GM18951 (cell line): Measurements from ENCODE around the gene TRIM59.

Experiments used
- POLR2A ChIP-seq: IDR thresholded peaks from 4 replicates; pipeline ENCODE4 v1.6.1; 2011; ENCODE audit warnings: mild to moderate bottlenecking; ENCODE audit not compliant: insufficient read length, insufficient read depth; ENCODE audit errors: extremely low read depth
- in situ Hi-C: fragments of 300-500 bp; cut with MboI; formaldehyde crosslinking; loops from one replicate; pipeline ENCODE4 v1.12.0; 2022; ENCODE audit warnings: low sequenced_read_pairs, mixed read lengths, inconsistent platforms; ENCODE audit not compliant: unreplicated experiment

TRIM59 gene, protein sequence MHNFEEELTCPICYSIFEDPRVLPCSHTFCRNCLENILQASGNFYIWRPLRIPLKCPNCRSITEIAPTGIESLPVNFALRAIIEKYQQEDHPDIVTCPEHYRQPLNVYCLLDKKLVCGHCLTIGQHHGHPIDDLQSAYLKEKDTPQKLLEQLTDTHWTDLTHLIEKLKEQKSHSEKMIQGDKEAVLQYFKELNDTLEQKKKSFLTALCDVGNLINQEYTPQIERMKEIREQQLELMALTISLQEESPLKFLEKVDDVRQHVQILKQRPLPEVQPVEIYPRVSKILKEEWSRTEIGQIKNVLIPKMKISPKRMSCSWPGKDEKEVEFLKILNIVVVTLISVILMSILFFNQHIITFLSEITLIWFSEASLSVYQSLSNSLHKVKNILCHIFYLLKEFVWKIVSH

DNA sequence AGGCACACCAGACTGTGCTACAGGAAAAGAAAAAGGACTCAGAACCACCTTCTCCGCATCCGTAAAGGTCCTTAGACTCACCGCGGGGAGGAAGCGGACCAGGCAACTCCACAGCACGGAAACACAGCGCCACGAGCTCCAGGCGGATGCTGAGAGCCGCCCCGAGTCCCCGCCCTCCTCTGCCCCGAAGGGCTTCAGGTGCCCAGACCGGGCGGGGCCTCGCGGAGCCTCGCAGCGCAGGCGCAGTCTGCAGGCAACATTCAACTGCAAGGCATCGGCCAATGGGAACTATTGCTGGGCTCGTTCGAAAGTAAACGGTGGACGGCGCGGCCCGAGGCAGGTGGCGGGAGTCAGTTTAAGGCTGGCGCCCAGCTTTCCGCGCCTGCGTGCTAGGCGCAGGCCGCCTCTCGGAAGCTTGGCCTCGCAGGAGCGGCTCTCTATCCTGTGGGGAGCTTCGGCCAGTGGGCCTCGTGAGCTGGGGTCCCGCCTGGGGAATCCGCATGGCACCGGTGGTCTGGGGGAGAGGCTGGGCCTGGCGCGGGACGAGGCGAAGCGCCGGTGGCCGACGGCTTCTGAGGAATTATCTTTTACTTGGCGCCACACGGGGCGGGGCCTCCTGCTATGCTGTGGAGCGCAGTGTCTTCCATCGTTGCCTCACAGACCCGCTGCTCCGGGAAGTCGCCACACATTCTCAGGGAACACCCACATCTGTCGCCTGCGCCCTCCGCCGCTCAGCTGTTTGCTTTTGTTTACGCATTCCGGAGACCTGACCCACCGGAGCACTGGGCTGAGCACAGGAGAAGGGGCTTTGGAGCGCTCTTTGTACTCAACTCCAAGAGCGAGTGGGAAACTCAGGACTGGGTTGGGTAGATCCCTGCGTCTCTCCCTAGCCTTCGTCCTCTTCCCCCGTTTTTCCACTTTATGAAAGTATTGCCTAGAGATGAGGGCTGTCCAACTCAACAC lies at the start of gene TRIM59:
Gene TRIM59, minus strand, starts transcription at position 151 of the 963 bp plus-strand sequence. CDS start 10,603 bp downstream, outside the sequence.
- in situ Hi-C loops, result no loop called here
- peak; percentile 91 for TF ChIP-seq POLR2A

DNA sequence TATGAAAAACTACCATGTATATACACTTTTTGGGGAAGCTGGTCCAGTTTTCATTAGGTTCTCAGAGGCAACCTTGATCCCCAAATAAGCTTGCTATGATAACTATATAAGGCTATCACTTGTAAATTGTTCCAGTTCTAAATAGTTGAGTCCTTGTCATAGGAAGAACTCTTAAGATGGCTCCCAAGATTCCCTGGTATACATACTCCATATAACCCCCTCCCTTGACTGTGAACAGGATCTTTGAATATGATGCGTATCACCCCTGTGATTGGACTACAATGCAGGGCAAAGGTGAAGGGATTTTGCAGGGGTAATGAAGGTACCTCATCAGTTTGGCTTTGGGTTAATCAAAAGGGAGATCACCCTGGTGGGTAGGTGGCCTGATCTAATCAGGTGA lies 48.6 kb upstream of the TRIM59 start:
- in situ Hi-C loops, result no loop called here
- TF ChIP-seq POLR2A, result no peak

DNA sequence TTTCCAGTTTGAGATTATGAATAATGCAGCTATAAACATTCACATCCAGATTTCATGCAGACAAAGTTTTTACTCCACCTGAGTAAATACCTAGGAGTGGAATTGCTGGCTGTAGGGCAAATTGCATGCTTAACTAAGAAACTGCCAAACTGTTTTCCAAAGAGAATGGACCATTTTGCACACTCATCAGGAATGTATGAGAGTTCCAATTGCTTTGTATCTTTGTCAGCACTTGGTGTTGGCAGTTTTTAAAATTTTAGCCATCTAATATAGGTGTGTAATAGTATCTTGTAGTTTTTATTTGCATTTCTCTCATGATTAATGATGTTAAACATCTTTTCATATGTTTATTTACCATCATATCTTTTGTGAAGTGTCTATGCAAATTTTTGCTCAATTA lies 40.6 kb upstream of the TRIM59 start:
- no peak for TF ChIP-seq POLR2A
- in situ Hi-C loops, result no loop called here

DNA sequence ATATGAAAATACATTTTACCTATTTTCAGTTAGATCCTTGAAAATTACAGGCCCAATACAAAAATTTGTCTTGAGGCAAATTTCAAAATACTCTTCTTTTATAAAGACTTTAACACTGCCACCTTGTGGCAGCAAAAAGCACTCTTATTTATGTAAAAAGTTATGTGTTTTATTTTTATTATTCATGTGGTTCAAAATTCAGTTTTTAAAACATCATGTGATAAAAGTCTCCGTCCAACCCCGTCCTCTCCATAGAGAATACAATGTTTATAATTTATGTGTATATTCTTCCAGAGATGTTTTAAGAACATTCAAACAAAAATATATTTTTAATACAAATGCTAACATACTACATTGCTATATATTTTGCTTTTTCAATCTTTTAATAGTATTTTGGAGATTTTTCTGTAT lies 36.9 kb upstream of the TRIM59 start:
- TF ChIP-seq POLR2A, result no peak
- in situ Hi-C loops, result no loop called here

DNA sequence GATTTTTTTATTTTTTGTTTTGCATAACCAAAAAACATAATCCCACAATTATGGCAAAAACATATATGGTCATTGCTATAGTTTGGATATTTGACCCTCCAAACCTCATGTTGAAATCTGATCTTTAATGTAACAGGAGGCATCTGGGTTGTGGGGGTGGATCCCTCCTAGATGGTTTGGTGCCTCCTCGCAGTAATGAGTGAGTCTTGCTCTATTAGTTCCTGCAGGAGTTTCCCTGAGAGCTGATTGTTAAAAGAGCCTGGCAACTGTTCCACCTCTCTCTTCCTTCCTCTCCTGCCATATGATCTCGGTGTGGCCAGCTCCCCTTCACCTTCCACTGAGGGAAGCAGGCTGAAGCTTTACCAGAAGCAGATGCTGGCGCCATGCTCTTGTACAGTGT lies 33.2 kb upstream of the TRIM59 start:
- TF ChIP-seq POLR2A, result no peak
- in situ Hi-C loops, result no loop called here

DNA sequence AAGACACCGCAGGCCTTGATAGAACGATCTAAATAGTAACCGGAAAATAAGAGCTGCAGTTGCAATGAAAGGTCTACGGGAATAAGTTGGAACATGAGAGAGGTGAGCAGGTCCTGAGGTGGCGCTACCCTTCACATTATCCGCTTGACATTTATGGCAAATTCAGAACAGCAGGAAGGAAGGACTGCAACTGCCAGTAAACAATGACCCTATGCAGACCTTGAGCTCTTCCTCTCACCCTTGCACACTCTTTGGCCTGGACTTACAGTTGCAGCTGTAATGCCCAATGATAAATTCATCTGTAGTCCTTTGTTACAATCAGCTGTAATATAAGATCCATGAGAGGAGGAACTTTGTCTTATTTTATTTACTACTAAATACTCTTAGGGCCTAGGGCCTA lies 32.3 kb upstream of the TRIM59 start:
- in situ Hi-C loops, result no loop called here
- no peak for TF ChIP-seq POLR2A

DNA sequence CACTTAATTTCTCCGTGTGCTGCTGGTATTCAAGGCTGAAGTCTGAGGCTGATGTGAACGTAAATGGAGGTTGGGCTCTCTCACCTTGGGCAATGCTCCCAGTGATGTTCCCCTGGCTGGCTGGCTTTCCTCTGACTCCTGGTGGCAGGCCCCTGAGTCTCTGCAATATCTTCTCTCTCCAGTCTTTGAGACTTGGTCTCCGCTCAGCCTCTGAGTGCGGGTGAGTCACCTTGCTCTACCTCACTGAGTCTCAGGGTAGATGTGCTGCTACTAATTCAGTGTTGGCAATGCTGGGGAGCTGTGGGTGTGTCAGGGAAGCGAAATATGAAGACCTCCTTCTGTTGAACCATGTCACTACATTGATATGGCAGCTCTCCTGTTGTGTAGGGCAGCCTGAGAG lies 31.3 kb upstream of the TRIM59 start:
- in situ Hi-C loops, result no loop called here
- no peak for TF ChIP-seq POLR2A

DNA sequence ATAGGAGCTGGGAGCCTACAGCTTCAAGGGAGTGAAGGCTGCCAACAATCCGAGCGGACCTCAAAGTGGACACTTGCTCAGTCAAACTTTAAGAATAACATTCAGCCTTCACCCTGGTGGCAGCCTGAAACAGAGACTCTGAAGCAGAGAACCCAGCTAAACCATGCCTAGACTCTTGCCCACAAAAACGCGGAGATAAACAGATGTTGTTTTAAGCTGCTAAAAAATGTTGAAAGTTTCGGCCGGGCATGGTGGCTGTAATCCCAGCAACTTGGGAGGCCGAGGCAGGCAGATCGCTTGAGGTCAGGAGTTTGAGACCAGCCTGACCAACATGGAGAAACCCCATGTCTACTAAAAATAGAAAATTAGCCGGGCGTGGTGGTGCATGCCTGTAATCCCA lies 29.8 kb upstream of the TRIM59 start:
- no peak for TF ChIP-seq POLR2A
- in situ Hi-C loops, result no loop called here

DNA sequence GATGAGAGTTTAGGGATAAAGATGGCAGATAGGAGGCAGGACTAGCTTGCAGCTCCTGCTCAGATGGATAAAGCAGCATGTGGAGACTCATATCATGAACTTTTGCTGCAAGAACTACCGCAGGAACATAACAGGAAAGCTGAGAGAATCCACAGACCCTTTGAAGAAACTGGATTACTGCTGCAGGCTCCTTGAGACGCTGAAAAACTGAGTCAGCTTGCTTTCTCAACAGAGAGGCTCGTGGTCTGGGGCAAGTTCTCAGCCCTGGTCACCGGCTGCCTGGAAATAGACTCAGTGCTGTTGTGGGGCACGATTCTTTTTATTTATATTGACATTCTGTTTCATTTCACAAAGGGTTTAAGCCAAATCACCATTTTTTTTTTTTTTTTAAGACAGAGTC lies 28.8 kb upstream of the TRIM59 start:
- in situ Hi-C loops, result no loop called here
- TF ChIP-seq POLR2A, result no peak

DNA sequence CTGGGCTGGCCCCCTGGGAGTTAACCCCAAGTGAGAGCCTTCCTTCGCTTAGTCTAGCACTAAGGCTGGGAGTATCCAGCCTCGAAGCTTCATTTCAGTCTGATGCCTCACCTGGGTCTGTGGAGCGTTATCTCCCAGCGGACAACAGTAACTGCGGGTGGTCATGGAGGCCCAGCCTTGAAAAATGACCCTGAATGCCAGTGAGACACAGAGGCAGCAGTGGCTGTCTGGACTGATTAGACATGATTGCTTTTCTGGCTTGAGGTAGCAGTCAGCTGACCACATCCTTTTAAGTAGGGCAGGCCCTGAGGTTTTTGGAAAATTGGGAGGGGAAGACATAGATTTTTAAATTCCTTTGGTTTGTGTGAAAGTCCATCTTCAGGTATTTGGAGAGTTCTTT lies 28.2 kb upstream of the TRIM59 start:
- no peak for TF ChIP-seq POLR2A
- in situ Hi-C loops, result no loop called here

DNA sequence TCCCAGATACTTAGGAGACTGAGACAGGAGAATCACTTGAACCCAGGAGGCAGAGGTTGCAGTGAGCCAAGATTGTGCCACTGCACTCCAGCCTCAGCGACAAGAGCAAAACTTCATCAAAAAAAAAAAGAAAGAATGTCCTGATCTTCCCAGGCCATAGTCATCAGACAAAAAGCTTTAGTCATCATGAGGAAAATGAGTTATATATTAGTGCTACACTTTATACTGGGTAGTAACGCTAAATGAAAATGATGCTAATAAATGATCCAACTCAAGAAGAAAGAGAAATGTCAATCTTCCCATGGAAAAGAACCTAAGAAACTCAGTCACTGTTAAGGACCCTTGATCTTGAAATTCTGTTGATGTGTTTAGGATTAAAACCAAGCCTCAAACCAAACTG lies 26.3 kb upstream of the TRIM59 start:
- in situ Hi-C loops, result no loop called here
- TF ChIP-seq POLR2A, result no peak

DNA sequence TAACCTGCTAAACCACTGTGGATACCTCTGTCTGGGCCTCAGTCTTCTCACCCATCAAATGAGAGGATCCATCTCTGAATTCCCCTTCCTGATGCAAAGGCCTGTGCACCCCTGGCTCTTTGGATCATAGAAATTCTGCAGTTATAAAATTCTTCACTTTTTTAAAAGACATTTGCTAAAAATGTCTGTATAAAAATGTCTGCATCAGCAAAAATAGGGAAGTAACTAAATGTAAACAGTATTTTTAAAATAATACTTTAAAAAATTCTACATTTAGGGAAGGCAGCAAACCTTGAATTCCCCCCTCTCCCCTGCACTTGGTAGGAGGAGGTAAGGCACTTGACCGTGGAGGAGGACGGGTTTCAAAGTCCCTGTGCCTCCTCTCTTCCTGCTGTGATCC lies 25.6 kb upstream of the TRIM59 start:
- TF ChIP-seq POLR2A, result no peak
- in situ Hi-C loops, result no loop called here

DNA sequence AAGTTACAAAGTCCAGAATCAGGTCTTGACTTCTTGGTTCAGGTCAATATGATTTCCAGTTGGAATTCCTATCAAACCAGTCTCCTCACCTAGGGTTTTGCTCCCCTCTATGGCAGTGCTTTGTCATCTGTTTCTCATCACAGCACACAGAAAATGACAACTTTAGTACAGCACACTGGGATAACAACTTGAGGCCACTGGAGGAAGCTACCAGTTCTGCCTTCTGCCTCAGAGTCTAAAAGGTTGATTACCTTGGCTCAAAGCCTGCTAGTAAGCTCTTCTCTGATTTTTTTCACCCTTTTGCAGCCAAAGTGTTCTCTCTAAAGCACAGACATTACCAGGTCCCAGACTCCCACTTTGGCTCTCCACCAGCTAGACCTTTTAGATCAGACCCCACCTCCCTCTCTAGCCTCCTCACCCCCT lies 24.8 kb upstream of the TRIM59 start:
- in situ Hi-C loops, result no loop called here
- no peak for TF ChIP-seq POLR2A

DNA sequence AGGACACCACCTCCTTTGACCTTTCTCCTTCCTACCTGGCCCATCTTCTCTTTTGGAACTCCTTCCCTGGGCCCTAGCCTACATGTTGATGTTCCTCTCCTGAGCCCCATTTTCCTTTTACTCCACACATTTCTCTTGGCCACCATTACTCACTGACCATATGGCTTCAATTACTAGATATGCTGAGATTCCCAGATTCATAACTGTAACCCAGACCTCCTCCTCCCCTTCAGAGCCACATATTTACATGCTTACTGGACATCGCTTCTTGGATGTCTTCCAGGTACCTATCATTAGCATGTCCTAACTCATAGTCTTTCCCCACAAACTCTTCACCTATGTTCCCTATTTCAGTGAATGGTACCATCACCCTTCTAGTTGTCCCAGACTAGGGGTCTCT lies 24.4 kb upstream of the TRIM59 start:
- no peak for TF ChIP-seq POLR2A
- in situ Hi-C loops, result no loop called here

DNA sequence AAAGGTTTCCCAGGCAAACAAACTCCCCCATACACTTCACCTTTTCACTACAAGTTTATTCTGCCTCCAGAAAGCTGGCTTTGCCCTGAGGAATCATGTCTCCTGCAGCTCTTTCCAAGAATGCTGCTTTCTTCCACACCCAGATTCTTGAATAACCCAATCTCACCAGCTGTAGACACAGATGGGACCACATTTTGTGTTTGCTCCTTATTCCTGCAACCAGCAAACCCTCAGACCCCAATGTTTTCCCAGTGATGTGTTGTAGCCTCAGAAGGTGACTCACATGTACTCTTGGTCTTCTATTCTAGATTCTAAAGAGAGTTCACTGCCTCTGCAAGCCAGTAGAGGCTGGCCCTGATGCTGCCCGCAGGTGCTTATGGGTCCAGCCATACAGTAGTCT lies 23.6 kb upstream of the TRIM59 start:
- in situ Hi-C loops, result no loop called here
- no peak for TF ChIP-seq POLR2A
